ENCODE results near the gene HMSD.

- TF ChIP-seq POLR2A (IDR thresholded peaks at IDR 0.05; ENCODE audit: low read length) (no peak), GATA1 (IDR thresholded peaks at IDR 0.05; ENCODE audit: low read depth, low read length) (no peak)
Measured at GRCh38 chr18:63949068-63949737, at the start of gene HMSD.

Measured in erythroblast (primary cell).